GM18868 (cell line): Measurements from ENCODE around the gene LYRM4.

ENCODE experiments used
- ATAC-seq: cut with Tn5 transposase; IDR thresholded peaks from one replicate; pipeline ENCODE4 v1.9.1; 2021; ENCODE audit warnings: mild to moderate bottlenecking, moderate library complexity; ENCODE audit not compliant: unreplicated experiment

The LYRM4 gene

DNA sequence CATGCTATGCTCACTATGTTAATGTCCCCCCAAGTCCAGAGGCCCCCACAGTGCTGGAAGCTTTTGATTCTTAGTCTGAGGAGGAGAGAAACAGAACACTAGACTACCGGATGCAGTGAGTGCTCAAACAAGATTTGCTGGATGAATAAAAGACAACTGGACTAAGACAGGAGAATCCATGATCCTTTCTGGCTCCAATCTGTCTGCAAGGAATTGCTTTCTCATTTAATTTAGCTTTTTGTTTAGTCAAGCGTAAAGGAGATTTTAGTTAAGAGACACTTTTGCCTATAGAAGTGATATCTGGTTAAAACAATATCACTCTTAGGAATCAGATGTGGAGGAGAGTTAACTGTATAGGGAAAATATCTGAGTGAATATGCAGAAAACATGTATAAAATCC lies 13.5 kb downstream of the LYRM4 start:
- ATAC-seq = no peak

DNA sequence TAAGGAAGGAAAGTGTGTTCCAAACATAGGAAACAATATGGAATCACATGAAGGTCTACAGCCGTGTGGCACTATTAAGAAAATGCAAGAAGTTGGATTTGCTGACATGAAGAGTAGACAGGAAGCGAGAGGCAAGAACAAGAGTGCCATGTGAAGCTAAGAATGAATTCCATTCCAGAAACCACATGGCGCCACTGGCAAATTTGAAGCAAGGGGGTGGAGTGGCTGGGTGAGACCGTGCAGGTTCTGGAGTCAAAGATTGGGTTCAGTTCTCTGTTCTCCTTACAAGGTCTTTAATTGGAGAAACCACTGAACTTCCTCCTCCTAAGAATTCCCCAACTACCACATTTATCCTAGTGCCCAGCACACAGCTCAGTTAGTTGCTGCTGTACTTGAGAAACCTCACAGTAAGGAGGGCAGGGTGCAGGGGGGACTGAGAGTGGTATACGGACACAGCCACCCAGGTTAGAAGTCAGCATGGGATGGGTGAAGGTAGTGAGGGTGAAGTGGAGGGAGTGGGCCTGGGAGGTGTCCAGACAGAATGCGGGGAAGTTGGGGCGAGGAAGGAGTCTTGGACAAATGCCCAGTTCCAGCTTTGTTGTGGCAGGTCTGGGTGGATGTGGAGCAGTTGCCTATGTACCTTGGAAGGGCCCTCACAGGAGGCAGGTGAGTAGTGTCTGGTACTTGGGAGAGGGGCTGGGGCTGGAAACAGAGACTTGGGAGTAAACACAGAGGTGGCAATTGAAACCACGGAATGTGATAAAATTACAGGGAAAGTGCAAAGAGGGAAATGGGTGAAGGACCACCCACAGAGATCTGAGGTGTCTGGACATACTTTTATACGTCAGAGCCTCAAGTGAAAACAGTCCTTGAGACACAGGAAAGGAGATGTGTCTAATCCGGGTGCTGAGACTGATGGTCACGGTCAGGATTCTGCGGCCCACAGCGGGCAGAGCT lies 14.3 kb downstream of the LYRM4 start:
- no peak for ATAC-seq

DNA sequence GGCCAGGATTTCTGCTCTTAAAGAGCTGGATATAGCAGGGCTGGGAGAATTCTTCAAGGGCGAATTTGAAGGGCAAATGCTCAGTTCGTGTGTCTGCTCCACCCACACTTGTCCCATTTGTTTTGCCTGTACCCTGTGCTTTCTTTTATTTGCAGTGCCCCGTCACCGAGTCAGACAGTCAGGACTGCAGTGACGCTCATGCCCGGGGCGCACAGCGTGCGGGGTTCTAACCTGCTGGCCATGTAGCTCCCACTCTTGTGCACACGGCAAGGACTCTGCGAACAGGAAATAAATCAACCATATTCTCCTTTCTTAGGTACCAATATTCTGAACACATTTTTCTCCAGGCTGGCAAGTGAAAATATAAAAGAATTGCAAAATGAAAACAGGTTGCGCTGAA lies 17.7 kb downstream of the LYRM4 start:
- ATAC-seq = no peak

DNA sequence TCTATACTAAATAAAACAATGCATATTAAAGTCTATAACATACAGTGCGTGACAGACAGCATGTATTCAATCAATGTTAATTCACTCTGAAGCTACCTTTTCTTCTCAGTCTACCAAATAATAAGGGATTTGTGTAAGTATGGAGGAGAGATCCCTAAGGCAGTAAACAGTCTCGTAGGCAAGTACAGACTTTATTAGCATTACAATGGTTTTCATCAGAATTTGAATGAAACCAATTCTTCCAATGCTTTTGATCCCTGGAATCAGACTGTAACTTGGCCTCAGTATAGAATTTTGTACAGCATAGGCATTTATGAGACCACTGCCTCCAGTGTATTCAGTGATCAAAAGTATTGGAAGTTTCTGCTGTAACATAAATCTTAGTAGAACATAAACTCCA lies 19.5 kb downstream of the LYRM4 start:
- no peak for ATAC-seq

DNA sequence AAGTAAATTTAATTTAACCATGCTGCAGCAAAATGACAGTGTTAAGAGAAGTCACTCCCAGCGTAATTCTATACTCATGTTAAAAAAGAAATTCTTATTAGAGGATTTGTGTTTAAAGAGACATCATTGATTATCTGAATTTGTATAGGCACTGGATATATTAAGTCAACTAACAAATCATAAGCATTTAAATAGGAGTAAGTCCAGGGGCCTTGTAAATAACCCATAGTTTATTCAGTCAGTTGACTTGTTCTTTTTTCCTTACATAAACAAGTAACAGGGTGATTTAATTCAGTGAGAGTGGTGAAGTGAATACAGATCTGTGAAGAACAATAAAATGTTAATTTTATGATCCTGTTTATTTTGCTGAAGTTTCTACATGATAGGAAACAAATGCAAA lies 22.4 kb downstream of the LYRM4 start:
- ATAC-seq = no peak

DNA sequence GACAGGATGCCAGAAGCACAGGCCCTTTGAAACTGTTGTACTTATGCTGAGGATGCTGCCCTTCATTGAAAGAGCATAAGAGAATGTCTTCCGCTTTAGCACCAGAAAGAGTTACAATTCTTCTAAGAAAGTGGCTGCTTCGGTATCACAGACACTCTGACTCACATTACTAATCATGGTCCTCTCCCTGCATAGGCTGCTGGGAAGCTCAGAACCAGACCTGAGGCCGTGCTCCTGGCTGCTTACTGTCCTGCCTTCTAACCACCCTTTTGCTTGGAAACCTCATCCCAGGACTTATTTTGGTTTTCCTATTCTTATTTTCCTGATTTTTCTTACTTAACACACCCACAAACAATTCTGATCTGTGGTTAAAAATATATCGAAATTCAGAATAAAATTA lies 22.9 kb downstream of the LYRM4 start:
- no peak for ATAC-seq

DNA sequence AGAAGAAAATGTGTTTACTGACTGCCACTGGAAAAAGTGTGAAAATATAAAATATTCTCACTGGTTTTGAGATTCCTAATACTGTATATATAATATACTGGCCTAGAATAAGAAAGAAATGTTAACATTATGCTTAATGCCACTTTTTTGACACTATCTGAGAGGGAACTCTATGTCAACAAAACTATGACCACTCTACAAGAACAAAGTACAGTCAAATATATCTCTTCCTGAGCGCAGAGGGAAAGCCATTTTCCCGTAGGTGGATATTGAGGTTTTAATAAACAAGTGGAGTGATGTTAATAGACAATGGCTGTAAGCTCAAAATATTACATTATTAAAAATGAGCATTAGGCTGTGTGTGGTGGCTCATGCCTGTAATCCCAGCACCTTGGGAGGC lies 24.9 kb downstream of the LYRM4 start:
- ATAC-seq = no peak

DNA sequence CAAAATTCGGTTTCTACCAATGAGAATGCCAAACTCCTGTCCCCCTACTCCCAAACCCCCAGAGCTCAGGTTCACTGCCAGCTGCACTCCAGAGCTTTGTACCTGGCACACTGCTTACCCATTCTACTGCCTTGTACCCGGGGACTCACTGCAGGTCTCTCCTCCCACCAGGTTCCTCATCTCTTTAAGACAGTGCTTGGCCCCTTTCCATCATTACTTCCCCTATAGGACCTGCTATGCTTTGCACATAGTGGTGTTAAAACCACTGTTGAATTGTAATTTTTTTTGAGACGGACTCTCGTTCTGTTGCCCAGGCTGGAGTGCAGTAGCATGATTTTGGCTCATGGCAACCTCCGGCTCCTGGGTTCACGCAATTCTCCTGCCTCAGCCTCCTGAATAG lies 25.9 kb downstream of the LYRM4 start:
- ATAC-seq = no peak

DNA sequence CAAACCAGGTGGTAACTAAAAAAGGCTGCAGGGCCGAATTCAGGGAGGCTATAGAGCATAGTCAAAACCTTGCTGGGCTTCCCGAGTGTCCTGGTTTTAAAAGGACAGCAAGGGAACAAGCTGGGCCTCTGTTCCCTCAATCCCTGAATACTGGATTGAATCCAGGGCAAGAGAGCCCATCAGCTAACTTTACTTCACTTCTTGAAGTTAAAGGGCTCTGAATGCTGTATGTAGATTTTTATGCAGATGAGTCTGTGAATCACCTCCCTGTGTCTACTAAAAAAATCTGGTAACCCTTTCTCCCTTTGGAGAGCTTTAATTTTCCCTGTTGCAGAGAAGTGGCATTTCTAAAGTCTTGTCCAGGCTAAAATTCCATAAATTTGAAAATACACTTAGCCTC lies 29.5 kb downstream of the LYRM4 start:
- ATAC-seq = no peak

DNA sequence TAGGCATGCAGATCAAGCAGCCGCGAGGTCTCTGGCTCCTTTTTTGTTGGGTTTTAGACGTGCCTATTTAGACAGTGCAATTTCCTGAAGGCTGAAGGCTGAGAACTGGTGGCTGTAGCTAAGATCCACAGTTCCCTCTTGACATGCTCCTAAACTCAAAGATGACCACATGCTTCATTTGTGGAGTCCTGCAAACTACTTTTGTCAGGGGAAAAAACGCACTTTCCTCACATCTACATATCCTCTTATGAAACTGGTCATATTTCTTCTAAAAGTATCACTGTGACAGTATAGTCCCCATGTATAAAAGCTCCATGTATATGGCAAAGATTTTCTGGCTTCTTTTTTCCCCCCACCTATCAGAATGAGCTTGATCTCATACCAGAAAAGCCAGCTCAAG lies 30.7 kb downstream of the LYRM4 start:
- ATAC-seq = no peak

DNA sequence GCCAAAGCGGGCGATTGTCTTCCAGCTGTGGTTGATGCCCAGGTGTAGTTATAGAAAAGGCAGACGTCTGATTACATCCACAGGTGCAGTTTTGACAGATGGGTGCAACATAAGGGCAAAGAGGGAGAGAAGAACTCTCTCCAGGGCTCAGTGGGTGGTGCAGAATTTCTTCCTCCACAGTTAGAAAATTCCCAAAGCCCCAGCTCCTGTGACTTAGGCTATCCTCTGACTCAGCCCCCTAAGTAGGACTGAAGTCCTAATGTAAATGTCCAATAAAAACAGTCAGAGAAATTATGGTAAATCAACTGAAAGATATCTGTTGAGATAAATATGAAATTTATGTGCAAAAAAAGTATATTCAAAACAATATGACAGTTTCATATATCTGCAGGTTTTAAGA lies 31.4 kb downstream of the LYRM4 start:
- ATAC-seq = no peak

DNA sequence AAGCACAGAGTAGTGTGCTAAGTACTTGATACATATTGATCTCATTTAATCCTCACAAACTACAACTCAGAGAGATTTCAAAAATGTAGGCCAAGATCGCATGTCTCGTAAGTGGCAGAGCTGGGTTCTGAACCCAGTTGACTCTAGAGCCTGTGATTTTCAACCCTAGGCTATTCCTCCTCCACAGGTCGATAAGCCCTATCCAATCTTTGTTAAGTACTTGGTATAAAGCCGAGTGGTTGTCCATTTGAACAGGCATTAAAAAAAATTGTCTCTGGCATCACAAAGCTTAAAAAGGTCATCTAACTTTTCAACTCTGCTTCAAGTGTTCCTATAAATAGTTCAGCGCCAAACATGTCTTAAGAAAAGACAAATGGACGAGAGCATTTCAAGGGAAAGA lies 37.4 kb downstream of the LYRM4 start:
- ATAC-seq = no peak

DNA sequence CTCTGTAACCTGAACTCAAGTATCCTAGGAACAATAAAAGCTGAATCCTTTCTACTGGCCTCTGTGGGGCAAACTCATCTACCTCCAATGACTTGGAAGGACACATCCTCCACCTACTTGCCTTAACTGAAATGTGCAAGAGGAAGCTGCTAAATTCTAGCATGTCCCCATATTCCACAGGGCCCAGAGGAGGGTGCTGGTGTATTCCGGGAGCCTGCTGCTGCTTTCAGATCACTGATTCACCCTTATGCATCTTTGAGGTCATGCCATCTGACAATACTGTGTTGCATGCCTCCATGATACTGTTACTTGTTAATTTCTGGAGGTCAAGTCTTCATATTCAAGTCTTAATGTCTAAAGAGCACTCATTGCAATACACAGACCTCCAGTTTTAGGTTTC lies 40.3 kb downstream of the LYRM4 start:
- no peak for ATAC-seq

DNA sequence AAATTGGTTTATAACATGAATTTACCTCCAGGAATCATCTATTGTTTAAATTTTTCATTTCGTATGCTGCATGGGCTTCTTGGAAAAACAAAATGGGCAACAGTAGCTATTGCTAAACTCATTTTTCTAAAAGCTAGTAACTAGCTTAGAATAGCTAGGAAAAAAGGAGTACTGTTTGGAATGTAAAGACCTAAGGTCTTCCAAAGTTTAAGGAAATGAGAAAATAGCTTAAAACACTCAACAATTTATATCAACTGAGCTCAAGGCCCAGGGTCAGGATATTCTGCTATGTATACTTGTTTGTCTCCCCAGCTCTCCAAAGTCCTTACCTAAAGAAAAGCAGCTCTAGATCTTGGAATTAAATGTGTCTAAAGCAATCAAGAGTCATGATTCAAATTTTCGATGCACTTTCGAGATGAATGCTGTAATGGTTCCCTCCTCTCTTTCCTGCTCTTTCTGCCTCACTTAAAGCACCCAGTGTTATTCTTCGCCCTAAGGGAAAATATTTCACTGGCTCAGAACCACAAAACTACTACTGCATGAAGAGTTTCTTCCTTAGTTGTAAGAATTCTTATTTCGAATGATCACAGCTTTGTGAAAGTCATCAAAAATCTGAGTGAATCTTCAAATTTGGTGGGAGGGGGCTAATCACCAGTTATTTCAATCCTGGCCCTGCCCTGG lies 41.6 kb downstream of the LYRM4 start:
- no peak for ATAC-seq

DNA sequence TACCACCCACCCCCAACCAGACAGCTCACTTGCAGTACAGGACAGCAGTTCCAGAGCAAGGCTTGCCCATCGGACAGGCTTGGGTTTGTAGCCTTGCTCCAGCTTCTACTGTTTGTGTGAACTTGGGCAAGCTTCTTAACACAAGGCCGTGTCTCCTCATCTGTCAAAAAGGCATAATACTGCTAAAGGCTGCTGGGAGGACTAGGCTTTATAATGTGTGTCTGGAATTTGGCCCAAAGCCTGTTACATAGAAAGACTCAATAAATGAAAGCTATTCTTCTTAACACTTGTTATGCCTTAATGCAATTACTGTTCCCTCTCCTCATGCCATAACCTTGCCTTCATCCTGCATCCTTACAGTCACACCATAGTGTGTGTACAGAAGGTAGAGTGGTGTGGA lies 43.4 kb downstream of the LYRM4 start:
- no peak for ATAC-seq

DNA sequence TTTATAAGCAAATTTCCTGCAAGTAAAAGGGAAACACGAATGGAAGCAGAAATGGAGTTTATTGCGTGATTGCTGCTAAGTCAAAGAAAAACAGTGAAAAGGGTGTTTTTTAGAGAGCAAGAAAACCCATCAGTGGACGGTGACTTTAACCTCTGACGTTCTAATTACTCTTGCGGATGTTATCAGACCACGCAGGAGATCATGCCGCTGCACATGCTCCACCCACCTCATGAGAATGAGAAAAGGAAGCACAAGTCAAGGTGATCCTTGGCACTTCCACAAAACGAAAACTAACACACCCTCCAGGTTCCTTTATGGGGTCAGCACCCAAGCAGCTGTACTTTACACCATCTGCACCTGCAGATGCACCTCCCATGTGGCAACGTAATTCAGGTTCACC lies 45.0 kb downstream of the LYRM4 start:
- no peak for ATAC-seq

DNA sequence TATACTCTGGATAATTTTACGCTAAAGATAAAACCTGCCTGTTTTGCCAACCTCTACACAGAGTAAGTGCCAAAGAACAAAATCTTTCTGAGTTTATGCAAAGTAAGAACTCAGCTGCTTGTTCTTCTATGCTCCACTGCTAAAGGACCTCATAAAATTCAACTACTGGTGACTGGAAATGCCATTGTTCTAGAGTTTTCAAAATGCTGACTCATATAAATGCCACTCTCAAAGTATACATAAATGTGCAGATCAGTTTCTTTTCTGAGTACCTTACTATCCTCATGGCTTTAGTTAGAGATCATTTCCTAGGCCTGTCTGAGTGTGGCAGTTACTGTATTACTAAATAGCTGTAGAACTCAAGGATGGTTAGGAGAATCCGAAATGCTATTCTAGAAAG lies 45.6 kb downstream of the LYRM4 start:
- ATAC-seq = no peak

DNA sequence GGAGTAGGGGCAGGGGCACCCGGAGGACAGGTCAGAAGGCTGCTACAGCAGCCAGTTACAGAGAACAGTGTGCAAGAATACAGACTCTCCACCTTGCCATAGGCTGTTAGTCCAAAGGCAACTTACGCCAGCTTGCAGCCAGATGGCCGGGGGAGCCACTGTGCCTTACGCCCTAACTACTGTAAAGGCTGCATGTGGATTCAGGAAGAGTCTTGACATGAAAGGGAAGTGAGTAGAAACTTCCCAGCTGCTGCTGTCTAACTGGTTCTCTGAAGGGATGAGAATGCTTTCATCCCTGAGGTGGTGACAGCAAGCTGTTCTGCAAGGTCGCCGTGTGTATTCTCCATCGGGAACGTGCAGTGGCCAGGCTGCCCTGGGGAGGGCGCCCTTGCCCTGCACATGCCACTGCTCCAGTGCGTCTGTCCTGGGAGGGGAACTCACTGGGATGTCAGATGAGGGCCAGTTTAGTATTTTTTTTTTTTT lies 46.1 kb downstream of the LYRM4 start:
- ATAC-seq = no peak

DNA sequence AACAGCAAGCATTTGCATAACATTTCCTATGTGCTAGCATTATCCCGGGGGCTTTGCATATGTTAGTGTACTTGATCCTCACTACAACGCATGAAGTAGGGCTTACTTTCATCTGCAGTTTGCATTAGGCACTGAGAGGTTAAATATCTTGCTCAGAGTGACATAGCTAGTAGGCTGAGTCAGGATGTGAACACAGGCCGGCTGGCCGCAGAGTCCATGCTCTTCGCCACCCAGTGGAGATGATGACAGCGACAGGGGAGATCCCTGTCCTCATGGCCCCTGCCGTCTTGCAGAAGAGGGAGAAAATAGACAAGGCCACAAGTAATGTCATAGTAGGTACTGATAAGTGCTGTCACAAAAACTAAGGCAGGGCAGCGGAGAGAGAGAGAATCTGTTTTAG lies 46.9 kb downstream of the LYRM4 start:
- no peak for ATAC-seq

DNA sequence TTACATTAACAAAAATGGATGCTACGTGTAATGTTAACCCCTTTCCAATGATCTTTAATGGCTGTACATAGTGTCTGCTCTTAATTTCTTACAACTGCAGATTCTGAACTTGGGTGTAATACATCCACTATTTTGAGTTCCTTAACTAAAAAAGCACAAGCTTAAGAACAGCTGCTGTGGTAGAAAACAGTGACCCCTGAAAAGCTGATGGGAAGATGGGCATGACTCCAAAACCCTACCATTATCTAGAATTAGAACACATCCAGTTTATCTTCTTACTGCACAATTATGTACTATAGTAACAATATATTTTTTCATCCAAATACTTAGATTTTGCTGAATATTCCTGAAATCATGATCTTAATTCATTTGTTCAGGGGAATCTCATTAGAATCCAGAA lies 49.3 kb downstream of the LYRM4 start:
- ATAC-seq = no peak

DNA sequence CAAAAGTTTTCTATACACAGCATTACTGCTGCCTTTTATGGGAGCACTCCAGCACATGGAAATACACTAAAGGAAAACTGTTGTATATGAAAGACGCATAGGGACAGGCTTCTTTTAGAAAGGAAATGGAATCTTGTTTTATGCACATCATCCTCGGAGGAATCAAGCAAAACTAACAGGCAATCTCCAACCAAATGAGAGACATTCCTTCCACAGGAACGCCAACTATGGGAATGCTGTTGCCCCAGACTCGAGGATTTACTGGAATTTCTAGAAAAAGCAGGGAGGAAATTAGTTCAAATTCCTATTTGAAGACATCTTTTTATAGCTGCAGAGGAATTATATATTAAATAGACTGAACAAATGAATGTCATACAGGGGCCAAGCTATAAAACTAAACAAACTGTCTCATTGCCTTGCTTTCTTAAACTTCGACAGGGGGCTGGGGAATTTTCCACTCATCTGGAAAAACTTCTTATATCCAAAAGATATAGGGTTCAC lies 52.2 kb downstream of the LYRM4 start:
- ATAC-seq = no peak

DNA sequence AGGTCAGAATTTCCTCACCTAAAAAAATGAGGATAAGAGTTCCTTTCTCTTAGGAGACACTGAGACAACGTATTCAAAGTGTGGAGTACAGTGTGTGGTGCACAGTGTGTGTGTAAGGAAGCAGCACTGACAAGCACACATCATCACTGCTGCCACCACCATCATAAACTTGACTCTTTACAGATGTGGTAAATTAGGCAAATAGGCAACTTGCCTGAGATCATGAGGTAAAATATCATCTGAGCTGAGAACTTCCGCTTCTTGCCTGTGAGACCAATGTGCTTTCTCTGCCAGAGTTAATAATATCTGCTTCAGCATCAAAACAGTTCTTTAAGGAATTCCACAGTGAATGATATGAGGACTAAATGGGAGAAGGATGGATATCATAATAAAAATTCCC lies 52.7 kb downstream of the LYRM4 start:
- no peak for ATAC-seq
